H7 (cell line): ENCODE data around the gene DTD1. TPM values are rescaled to one million over a fixed set of nuclear protein-coding genes. Genes with fewer than 3 reads are reported as not detected.

Experiments used
- DNase-seq: peaks from one replicate; pipeline ENCODE4 v3.0.0; 2012
- H3K27me3 ChIP-seq: 2 replicates; pipeline ENCODE4 v1.6.0; 2011; ENCODE audit warnings: mild to moderate bottlenecking, low read length; ENCODE audit not compliant: control insufficient read depth, insufficient read depth
- H3K36me3 ChIP-seq: replicated peaks from 2 replicates; pipeline ENCODE4 v1.5.1; 2011; ENCODE audit warnings: low read length; ENCODE audit not compliant: control insufficient read depth, insufficient read depth
- H3K4me3 ChIP-seq: 2 replicates; pipeline ENCODE4 v1.5.1; 2011; ENCODE audit warnings: low read depth, mild to moderate bottlenecking, control low read depth, low read length, moderate library complexity; ENCODE audit not compliant: insufficient read depth
- total RNA-seq: library from RNA; depleted of rRNA; stranded (reverse); fragments of >200 nt; shearing (Covaris generic); gene quantifications from 2 replicates; pipeline ENCODE4 v1.2.3, GENCODE V29; 2014; rRNA removed

DTD1 gene
- total RNA-seq, result 54.2 and 54.8 TPM in 2 replicates

DNA sequence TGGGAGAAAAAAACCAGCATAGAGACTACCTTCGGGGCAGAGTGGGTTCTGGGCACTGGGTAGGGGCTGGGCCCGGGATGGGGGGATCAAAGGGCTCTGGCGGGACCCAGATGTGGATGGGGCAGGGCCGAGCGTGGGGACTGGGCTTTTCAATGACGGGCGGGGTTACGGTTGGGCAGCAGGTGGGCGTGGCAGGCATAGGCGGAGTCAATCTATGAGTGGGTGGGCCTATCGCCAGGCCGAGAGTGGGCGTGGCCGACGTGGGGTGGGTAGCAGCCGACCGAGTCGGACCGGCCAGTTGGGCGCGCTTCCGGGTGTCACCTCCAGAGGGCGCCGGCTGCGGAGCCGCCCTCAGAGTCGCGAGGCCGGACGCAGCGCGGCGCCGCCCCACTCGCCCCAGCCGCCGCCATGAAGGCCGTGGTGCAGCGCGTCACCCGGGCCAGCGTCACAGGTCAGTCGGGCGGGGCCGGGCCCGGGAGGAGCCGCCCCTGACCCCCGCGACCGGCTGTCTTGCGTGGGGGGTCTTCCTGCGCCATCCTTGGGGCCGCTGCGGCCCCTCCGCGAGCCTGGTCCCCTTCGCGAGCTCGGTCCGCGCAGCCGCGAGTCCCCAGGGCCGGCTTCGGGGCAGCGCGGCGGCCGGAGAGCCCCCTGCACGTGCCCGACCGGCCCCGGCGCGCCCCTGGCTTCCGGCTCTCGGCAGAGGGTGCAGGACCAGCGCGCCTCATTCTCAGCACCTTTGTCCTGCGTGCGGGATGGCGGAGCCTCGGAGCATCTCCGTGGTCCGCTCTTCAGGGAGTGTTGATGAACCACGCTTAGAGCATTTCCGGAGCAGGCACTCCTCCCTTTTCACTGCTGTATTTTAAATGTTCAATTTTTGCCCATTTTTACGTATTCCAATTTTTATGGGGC is at the start of gene DTD1:
DTD1 (plus strand) TSS at position 390 of the 909 bp plus-strand sequence; CDS start at position 409, 19 bp downstream.
- H3K27me3 ChIP-seq, result no peaks in the 10 kb centered on the region
- peak; percentile 95 for DNase-seq
- H3K36me3 ChIP-seq, result no peaks in the 10 kb centered on the region

DNA sequence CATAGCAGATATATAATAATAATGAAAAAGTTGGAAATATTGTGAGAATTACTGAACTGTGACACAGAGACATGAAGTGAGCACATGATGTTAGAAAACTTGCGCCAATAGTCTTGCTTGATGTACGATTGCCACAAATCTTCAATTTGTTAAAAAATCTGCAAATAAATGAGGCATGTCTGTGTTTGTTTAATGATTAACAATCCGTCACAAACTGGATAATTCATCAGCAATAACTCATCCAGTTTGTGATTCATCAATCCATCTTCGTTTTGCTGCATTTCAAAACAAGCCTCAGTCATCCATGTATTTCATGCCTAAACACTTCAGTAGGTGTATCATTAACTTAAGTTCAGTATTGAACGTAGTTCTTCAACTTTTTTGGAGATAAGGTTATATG is 46.1 kb upstream of the DTD1 start:
- Histone ChIP-seq H3K27me3 (no peaks in the 10 kb centered on the region), H3K36me3 (peaks cover 23% of the 10 kb centered on the region), H3K4me3 (no peak overlapping the region)
- no peak for DNase-seq

More for the DNA sequence above, at the start of gene DTD1:
- H3K4me3 ChIP-seq, result peak within 1 kb of the TSS; percentile 73

GRCh38 chr20:18543216-18543615 is 44.6 kb upstream of the DTD1 start:
- Histone ChIP-seq H3K4me3 (no peak overlapping the region), H3K27me3 (no peaks in the 10 kb centered on the region), H3K36me3 (peaks cover 31% of the 10 kb centered on the region)
- no peak for DNase-seq

GRCh38 chr20:18543932-18544331 is 43.9 kb upstream of the DTD1 start:
- DNase-seq, result no peak
- Histone ChIP-seq H3K36me3 (peaks cover 31% of the 10 kb centered on the region), H3K4me3 (no peak overlapping the region), H3K27me3 (no peaks in the 10 kb centered on the region)

- no peak for DNase-seq
- peaks cover 31% of the 10 kb centered on the region for H3K36me3 ChIP-seq
- H3K27me3 ChIP-seq, result no peaks in the 10 kb centered on the region
- H3K4me3 ChIP-seq, result no peak overlapping the region
Measured at GRCh38 chr20:18545566-18545965, 42.3 kb upstream of the DTD1 start.

DNA sequence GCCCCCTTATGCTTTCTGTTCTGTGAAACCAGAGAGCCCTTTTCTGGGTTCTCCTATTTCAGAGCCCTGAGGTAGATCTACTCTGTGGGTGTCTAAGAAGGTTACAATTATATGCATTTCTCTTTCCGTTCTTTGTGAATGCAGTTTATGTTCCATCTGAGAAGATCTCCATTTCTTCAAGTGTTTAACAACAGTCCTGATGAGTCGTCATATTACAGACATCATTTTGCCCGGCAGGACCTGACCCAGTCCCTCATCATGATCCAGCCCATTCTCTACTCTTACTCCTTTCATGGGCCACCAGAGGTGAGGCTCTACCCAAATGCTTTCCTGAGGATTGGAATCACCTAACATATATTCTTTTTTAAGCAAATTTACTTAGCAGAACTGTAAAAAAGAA is 39.4 kb upstream of the DTD1 start:
- Histone ChIP-seq H3K27me3 (no peaks in the 10 kb centered on the region), H3K4me3 (no peak overlapping the region), H3K36me3 (peaks cover 23% of the 10 kb centered on the region)
- DNase-seq, result no peak

DNA sequence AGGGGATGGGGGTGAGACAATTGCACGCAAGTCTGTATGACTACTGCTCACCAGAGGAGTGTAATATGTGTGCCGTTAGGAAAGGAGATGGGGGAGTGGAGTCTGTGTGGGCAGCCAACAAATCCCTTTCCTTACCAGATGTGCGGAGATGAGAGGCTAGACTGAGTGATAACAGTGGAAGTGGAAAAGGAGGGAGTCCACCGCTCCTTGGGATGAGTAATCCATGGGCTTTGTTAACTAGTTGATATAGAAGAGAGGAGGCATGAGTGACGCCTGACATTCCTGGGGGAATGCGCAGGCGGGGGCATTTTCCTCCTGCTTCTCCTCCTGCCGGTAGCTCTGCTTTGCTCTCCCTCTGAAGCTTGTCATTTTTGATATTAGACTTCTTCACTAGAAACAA is 34.1 kb upstream of the DTD1 start:
- no peak for DNase-seq
- Histone ChIP-seq H3K36me3 (peaks cover 11% of the 10 kb centered on the region), H3K4me3 (no peak overlapping the region), H3K27me3 (no peaks in the 10 kb centered on the region)

GRCh38 chr20:18566892-18567738 is 20.7 kb upstream of the DTD1 start, which contains the start of gene SMIM26:
SMIM26 (plus strand) TSS chr20:18567432; CDS start chr20:18567479, 47 bp downstream.
- Histone ChIP-seq H3K27me3 (no peaks in the 10 kb centered on the region), H3K36me3 (peaks cover 3% of the 10 kb centered on the region), H3K4me3 (peak within 1 kb of the TSS; percentile 85)
- DNase-seq, result peak; percentile 88

DNA sequence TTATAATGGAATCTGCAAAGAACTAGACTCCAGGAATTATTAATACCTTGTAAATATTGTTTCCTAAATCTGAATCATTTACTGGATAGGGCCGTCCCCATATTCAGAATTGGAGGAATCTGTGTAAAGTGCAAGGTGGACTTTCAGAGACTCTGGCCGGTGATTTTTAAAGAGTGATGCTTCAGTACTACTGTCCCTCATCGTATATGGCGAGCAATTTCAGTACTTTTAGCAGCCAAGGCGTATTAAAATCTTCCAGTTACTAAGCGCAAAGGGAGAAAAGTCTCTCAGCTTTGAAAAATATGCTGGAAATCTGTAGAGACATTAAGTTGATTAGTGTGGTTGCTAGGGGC is 20.1 kb upstream of the DTD1 start:
- H3K27me3 ChIP-seq, result no peaks in the 10 kb centered on the region
- peak overlapping the region; percentile 85 for H3K4me3 ChIP-seq
- no peak for DNase-seq
- peaks cover 3% of the 10 kb centered on the region for H3K36me3 ChIP-seq

GRCh38 chr20:18571009-18571408 is 16.8 kb upstream of the DTD1 start:
- H3K4me3 ChIP-seq, result no peak overlapping the region
- H3K27me3 ChIP-seq, result no peaks in the 10 kb centered on the region
- H3K36me3 ChIP-seq, result peaks cover 3% of the 10 kb centered on the region
- no peak for DNase-seq

DNA sequence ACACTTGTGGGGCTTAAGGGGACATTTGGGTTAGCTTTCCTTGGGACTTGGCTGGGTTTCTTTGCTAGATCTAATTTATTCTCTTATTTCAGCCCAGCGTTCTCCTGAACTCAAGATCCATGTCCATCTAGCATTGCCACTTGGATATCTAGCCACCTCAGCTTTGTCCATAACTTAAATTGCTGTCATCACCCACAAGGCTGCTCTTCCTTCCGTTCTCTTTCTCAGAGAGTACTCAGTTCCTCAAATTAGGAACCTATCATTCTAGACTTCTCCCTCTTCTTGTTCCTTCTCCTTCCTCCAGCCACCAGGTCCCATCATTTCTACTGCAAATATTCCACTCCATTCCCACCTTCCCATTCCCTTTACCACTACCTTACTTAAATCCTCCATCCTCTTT is 16.3 kb upstream of the DTD1 start:
- Histone ChIP-seq H3K27me3 (no peaks in the 10 kb centered on the region), H3K36me3 (peaks cover 3% of the 10 kb centered on the region), H3K4me3 (no peak overlapping the region)
- no peak for DNase-seq

- Histone ChIP-seq H3K27me3 (no peaks in the 10 kb centered on the region), H3K4me3 (no peak overlapping the region), H3K36me3 (no peaks in the 10 kb centered on the region)
- no peak for DNase-seq
Measured at GRCh38 chr20:18577942-18578341, 9.9 kb upstream of the DTD1 start.

DNA sequence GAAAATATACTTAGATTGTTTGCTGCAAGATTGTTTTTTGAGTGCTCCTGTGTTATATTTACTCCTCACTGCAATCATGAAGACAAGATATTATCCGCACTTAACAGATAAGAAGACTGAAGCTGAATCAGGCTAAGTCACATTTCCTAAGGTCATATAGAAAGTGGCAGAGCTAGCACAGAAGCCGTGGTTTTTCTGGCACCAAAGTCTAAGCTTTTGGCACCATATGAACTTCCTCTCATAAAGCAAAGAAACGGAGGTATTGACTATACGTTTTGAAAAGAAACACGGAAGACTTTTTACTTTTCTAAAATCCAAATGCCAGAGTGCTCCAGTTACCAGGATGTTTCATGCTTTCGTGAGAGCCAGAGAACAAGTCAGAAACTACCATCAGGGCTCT is 9.3 kb upstream of the DTD1 start:
- DNase-seq, result no peak
- H3K36me3 ChIP-seq, result no peaks in the 10 kb centered on the region
- H3K4me3 ChIP-seq, result no peak overlapping the region
- H3K27me3 ChIP-seq, result no peaks in the 10 kb centered on the region

GRCh38 chr20:18580012-18580411 is 7.8 kb upstream of the DTD1 start:
- Histone ChIP-seq H3K27me3 (no peaks in the 10 kb centered on the region), H3K4me3 (no peak overlapping the region)

GRCh38 chr20:18585134-18585533 is 2.7 kb upstream of the DTD1 start:
- peak; percentile 31 for DNase-seq
- Histone ChIP-seq H3K4me3 (no peak overlapping the region), H3K36me3 (no peaks in the 10 kb centered on the region), H3K27me3 (no peaks in the 10 kb centered on the region)

More at GRCh38 chr20:18580012-18580411, 7.8 kb upstream of the DTD1 start:
- no peak for DNase-seq
- no peaks in the 10 kb centered on the region for H3K36me3 ChIP-seq
